Activated naive CD8-positive, alpha-beta T cell treated with anti-CD3 and anti-CD28 coated beads, Interleukin-2, amount 10 ng/mL, durations not matched to agents 7 days and 5 days (primary cell): Measurements from ENCODE around the gene PPP2R5D. TPM values are rescaled to one million over a fixed set of nuclear protein-coding genes. Genes with fewer than 3 reads are reported as not detected.
"Not testable (repeated sequence)": the region's sequence is repeated elsewhere in the genome, so short reads cannot be mapped to it uniquely, and the experiment has no call there.

Experiments
- ATAC-seq: fragments of 150-1000 bp; cut with Tn5 transposase; one replicate; pipeline ENCODE4 v1.10.0; 2021; ENCODE audit warnings: low read depth, moderate library complexity
- POLR2A ChIA-PET: fragments of 350-600 bp; sonication (Branson Sonifier 250); formaldehyde crosslinking; loops from one replicate; lab custom pipeline; 2021; ENCODE audit warnings: antibody characterized with exemption; lab: Charles Lee
- DNase-seq: peaks from one replicate; pipeline ENCODE4 v3.0.0; 2021
- H3K27ac Mint-ChIP-seq: one replicate; pipeline ENCODE4 v1.8.0; 2022; ENCODE audit warnings: mild to moderate bottlenecking, mixed read lengths
- H3K27me3 Mint-ChIP-seq: one replicate; pipeline ENCODE4 v1.8.0; 2022; ENCODE audit warnings: mild to moderate bottlenecking, moderate library complexity, mixed read lengths
- H3K36me3 Mint-ChIP-seq: one replicate; pipeline ENCODE4 v1.8.0; 2021; ENCODE audit warnings: mild to moderate bottlenecking, mixed read lengths
- H3K4me1 Mint-ChIP-seq: one replicate; pipeline ENCODE4 v1.8.0; 2021; ENCODE audit warnings: mixed read lengths
- H3K4me3 Mint-ChIP-seq: one replicate; pipeline ENCODE4 v1.8.0; 2022; ENCODE audit warnings: mild to moderate bottlenecking, moderate library complexity, mixed read lengths
- H3K9me3 Mint-ChIP-seq: one replicate; pipeline ENCODE4 v1.8.0; 2021; ENCODE audit warnings: mixed read lengths
- total RNA-seq, 2 experiments: library from RNA; stranded (reverse); gene quantifications; one replicate each; pipeline ENCODE4 v1.2.3, GENCODE V29; 2021

PPP2R5D gene
- total RNA-seq, 2 experiments from 2014 or later: 54.7 to 58.8 TPM

DNA sequence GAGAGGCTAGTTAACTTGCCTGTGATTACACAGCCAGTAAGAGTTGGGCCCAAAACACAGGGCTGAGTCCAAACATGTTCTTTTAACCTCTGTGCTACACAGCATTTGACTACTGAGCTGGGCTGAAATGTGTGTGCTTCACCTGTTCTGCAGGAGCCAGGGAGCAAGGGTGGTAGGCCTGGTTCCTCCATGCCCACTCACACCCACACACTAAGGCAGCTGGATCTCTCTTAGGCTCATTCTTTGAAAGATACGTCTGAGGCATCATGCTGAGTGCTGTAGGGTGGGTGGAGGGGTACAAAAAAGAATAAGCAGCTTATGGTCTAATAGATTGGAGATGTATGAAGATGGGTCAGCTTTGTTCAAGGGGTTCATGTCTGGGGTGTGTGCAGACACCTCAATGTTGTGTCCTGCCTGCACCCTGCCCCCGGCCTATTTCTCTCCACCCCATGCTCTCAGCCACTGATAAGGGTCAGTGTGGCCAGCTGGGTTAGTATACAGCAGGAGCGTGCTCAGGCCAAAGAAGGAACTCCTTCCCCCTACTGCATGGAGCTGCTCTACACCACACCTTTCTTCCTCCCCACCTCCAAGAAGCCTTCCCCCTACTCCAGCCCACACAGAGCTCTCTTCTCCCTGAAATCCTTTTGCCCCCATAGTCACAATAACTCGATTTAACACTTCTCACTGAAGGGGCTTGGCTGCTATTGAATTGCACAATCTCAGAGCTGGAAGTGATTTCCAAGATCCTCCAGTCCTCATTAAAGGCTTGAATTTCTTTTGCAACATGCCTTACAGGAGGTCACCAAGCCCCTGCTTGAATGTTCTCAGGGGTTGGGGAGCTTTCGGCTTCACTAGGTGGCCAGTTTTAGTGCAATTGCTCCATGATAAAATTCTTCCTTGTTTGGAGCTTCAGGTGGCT is 3.4 kb downstream of the PPP2R5D start:
- no peaks in the 10 kb centered on the region for H3K27me3 Mint-ChIP-seq
- peaks cover 42% of the 10 kb centered on the region for H3K4me1 Mint-ChIP-seq
- H3K4me3 Mint-ChIP-seq: no peak overlapping the region
- no peak for DNase-seq
- no peak for ATAC-seq
- no peak overlapping the region for H3K27ac Mint-ChIP-seq
- H3K9me3 Mint-ChIP-seq: no peaks in the 10 kb centered on the region
- POLR2A ChIA-PET: interaction anchor here (0.6 to 2.3 kb wide), 5 partner anchors 9 to 66 kb away, joined by 3 to 16 read pairs (median 5); partner anchors contain the start of genes CNPY3, CUL7, PEX6 and RRP36
- H3K36me3 Mint-ChIP-seq: peaks cover 22% of the 10 kb centered on the region

DNA sequence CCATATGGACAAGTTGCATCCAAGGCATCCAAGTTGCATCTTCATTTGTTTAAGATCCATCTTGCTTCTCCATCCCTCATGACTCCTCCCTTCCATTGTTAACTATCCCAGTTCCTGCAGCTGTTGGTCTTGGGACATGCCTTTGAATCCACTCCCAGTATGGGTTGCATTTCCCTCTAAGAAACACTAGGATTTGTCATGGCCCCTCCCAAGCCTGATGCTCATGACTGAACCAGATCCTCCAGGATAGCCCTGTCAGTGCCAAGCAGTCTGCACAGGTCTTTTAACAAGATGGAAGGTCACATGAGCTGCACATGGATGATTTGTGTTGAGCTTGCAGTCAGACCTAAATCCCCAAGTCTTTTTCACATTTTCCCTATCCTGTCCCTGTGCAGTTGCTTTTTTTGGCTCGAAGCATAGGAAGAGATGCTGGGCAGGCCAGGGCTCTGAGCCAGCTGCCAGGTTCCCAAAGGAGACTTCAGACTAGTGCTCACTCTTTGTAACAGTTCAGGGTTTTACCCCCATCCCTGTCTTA is 4.2 kb downstream of the PPP2R5D start:
- H3K27ac Mint-ChIP-seq: no peak overlapping the region
- H3K4me3 Mint-ChIP-seq: no peak overlapping the region
- POLR2A ChIA-PET: interaction anchor here (0.6 to 2.3 kb wide), 5 partner anchors 10 to 65 kb away, joined by 3 to 16 read pairs (median 5); partner anchors contain the start of genes CNPY3, CUL7, PEX6 and RRP36
- H3K27me3 Mint-ChIP-seq: no peaks in the 10 kb centered on the region
- DNase-seq (no peak), ATAC-seq (no peak)
- H3K9me3 Mint-ChIP-seq: no peaks in the 10 kb centered on the region
- H3K4me1 Mint-ChIP-seq: peaks cover 43% of the 10 kb centered on the region
- peaks cover 25% of the 10 kb centered on the region for H3K36me3 Mint-ChIP-seq

DNA sequence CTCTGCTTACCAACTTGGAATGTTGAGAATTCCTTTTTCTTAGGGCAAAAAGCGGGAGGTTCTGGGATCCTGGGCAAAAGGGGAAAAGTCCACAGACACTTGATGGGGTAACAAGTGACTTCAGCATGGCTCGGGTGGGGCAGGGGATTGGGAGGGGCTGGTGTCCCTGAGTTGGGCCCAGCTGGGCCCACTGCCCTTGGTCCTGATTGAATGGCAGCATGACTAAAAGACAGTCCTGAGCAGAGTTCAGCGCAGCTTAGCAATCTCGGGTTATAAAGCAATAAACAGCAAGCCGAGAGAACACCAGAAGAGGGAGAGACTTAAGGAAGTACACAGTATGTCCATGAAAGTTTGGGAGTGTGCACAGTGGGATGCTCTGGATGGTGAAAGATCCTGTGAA is 5.6 kb downstream of the PPP2R5D start:
- peaks cover 26% of the 10 kb centered on the region for H3K36me3 Mint-ChIP-seq
- ATAC-seq (no peak), DNase-seq (no peak)
- POLR2A ChIA-PET: interaction anchor here (1.0 kb wide), 1 partner anchor 11 kb away, joined by 3 read pairs; the partner anchor contains the start of gene PEX6
- no peak overlapping the region for H3K27ac Mint-ChIP-seq
- no peaks in the 10 kb centered on the region for H3K27me3 Mint-ChIP-seq
- no peaks in the 10 kb centered on the region for H3K9me3 Mint-ChIP-seq
- no peak overlapping the region for H3K4me3 Mint-ChIP-seq
- H3K4me1 Mint-ChIP-seq: peaks cover 39% of the 10 kb centered on the region

DNA sequence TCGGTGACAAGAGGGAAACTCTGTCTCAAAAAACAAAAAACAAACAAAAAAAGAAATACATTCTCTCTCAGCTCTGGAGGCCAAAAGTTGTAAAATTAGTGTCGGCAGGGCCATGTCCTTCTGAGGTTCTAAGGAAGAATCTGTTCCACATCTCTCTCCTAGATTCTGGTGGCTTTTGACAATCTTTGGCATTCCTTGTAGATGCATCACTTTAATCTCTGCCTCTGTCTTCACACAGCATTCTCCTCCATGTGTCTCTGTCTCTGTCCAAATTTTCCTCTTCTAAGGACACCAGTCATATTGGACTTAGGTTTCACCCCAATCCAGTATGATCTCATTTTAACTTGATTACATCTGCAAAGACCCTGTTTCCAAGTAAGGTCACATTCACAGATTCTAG is 9.1 kb downstream of the PPP2R5D start:
- Mint-ChIP-seq H3K4me1 (peaks cover 11% of the 10 kb centered on the region), H3K9me3 (no peaks in the 10 kb centered on the region), H3K4me3 (no peak overlapping the region), H3K27me3 (no peaks in the 10 kb centered on the region), H3K36me3 (peaks cover 20% of the 10 kb centered on the region), H3K27ac (no peak overlapping the region)
- ATAC-seq (no peak), DNase-seq (no peak)
- POLR2A ChIA-PET: interaction anchor here (1.6 kb wide), 1 partner anchor 9 kb away, joined by 5 read pairs; the partner anchor contains the start of gene PPP2R5D

DNA sequence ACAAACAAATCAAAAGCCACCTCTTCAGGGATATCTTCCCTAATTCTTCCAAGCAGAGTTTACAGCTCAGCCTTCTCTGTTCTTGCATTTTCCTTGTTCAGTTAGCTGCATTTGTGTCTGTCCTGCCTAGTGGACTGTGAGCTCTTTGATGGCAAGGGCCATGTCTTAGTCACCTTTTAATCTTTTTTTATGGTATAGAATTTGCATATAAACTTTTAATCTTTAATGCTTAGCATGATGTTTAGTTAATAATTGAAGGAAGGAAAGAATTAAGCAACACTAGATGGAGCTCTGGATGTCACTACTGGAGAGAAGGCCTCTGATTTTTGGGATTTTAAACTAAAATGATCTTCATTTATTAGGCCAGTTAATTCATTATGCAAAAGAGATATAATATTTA is 12.1 kb downstream of the PPP2R5D start:
- no peak overlapping the region for H3K4me3 Mint-ChIP-seq
- peaks cover 7% of the 10 kb centered on the region for H3K36me3 Mint-ChIP-seq
- POLR2A ChIA-PET: no interaction called here
- ATAC-seq (no peak), DNase-seq (no peak)
- H3K27ac Mint-ChIP-seq: no peak overlapping the region
- peaks cover 2% of the 10 kb centered on the region for H3K4me1 Mint-ChIP-seq
- H3K9me3 Mint-ChIP-seq: no peaks in the 10 kb centered on the region
- H3K27me3 Mint-ChIP-seq: no peaks in the 10 kb centered on the region

DNA sequence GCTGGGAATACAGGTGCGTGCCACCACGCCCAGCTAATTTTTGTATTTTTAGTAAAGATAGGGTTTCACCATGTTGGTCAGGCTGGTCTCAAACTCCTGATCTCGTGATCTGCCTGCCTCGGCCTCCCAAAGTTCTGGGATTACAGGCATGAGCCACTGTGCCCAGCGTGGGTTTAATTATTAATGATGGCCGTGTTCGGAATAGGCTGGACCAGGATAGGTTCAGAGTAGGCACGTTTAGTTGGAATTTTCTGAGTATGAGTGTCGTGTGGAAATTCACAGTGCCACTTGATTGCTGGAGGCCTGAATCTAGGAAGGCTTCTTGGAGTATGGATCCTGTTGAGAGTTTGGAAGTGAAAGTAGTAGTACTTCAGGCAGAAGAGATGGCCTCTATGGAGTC is 13.8 kb downstream of the PPP2R5D start:
- H3K27me3 Mint-ChIP-seq, H3K27ac Mint-ChIP-seq, H3K4me3 Mint-ChIP-seq, H3K9me3 Mint-ChIP-seq, H3K36me3 Mint-ChIP-seq, ATAC-seq, H3K4me1 Mint-ChIP-seq, DNase-seq, POLR2A ChIA-PET: not testable (repeated sequence)

DNA sequence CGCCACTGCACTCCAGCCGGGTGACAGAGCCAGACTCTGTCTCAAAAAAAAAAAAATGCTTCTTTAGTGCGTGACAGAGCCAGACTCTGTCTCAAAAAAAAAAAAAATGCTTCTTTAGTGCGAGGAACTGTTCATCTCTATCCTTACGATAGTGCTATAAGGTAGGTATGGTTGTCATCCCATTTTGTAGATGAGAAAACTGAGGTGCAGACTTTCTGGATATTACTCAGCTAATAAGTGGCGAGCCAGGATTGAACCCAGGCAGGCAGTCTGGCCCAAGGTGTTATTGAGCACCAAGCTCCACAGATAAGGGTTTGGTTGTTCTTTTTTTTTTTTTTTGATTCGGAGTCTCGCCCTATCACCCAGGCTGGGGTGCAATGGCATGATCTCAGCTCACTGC is 17.5 kb downstream of the PPP2R5D start:
- DNase-seq (no peak), ATAC-seq (no peak)
- Mint-ChIP-seq H3K36me3 (peaks cover 6% of the 10 kb centered on the region), H3K4me1 (no peaks in the 10 kb centered on the region), H3K4me3 (no peak overlapping the region), H3K9me3 (no peaks in the 10 kb centered on the region), H3K27me3 (no peaks in the 10 kb centered on the region), H3K27ac (no peak overlapping the region)
- POLR2A ChIA-PET: interaction anchor here (0.7 kb wide), 1 partner anchor 11 kb away, joined by 3 read pairs; no protein-coding TSS in a partner anchor

DNA sequence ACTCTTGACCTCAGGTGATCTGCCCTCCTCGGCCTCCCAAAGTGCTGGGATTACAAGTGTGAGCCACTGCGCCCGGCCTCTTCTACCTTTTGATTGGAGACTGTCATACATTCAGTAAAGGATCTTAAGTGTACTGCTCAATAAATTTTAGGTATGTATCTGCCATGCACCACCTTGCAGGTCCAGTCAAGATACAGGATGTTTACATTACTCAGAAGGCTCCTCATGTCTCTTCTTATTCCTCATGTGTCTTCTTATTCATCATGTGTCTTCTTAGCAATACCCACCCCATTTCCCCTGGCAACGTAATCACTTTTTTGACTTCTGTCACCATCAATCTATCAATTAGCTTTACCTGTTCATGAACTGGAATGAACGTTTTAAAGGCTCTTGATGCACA is 21.5 kb downstream of the PPP2R5D start:
- H3K4me1 Mint-ChIP-seq: no peaks in the 10 kb centered on the region
- no peaks in the 10 kb centered on the region for H3K27me3 Mint-ChIP-seq
- no peaks in the 10 kb centered on the region for H3K9me3 Mint-ChIP-seq
- H3K27ac Mint-ChIP-seq: no peak overlapping the region
- no peak overlapping the region for H3K4me3 Mint-ChIP-seq
- POLR2A ChIA-PET: no interaction called here
- peaks cover 15% of the 10 kb centered on the region for H3K36me3 Mint-ChIP-seq
- ATAC-seq: no peak
- no peak for DNase-seq

DNA sequence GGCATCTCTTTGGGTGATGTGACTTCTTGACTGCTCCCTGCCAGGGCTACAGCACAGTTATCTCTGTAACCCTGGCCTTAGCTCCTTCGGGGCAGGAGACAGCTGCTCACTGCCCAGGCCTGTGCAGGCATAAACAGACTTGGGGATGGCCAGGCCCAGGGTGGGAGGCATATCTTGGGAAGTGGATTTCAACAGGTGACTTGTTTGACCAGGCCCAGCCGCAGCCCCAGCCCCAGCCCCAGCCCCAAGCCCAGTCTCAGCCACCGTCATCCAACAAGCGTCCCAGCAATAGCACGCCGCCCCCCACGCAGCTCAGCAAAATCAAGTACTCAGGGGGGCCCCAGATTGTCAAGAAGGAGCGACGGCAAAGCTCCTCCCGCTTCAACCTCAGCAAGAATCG is 21.9 kb downstream of the PPP2R5D start:
- POLR2A ChIA-PET: interaction anchor here (1.0 kb wide), 1 partner anchor 47 kb away, joined by 3 read pairs; the partner anchor contains the start of gene CUL7
- no peak for DNase-seq
- no peak for ATAC-seq
- Mint-ChIP-seq H3K27me3 (no peaks in the 10 kb centered on the region), H3K36me3 (peaks cover 17% of the 10 kb centered on the region), H3K4me3 (no peak overlapping the region), H3K9me3 (no peaks in the 10 kb centered on the region), H3K27ac (no peak overlapping the region), H3K4me1 (no peaks in the 10 kb centered on the region)

DNA sequence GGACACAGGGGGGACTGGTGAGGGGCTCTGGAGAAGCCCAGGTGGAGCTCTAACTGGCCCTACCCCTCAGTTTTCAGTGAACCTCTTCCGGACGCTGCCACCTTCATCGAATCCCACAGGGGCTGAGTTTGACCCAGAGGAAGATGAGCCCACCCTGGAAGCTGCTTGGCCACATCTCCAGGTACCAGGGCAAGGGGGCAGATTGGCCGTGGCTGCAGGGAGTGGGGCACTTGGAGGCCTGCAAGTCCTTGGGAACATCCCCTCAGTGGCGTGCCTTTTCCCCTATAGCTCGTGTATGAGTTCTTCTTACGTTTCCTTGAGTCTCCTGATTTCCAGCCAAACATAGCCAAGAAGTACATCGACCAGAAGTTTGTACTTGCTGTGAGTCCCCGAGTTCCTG is 22.8 kb downstream of the PPP2R5D start:
- POLR2A ChIA-PET: interaction anchor here (1.0 kb wide), 1 partner anchor 46 kb away, joined by 3 read pairs; the partner anchor contains the start of gene CUL7
- no peak for ATAC-seq

DNA sequence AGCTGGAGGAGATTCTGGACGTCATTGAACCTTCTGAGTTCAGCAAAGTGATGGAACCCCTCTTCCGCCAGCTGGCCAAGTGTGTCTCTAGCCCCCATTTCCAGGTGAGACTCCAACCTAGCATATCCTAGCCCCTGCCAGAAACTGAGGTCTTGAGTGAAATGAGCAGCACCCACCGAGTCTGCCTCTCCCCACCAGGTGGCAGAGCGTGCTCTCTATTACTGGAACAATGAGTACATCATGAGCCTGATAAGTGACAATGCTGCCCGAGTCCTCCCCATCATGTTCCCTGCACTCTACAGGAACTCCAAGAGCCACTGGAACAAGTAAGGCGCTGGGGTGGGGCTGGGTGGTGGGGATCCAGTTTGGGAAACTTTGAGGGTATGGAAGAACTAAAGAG is 24.8 kb downstream of the PPP2R5D start:
- Mint-ChIP-seq H3K36me3 (peaks cover 28% of the 10 kb centered on the region), H3K4me1 (peaks cover 21% of the 10 kb centered on the region), H3K9me3 (no peaks in the 10 kb centered on the region), H3K4me3 (no peak overlapping the region), H3K27ac (no peak overlapping the region), H3K27me3 (no peaks in the 10 kb centered on the region)
- no peak for ATAC-seq
- POLR2A ChIA-PET: interaction anchor here (0.6 kb wide), 1 partner anchor 230 kb away, joined by 3 read pairs; no protein-coding TSS in a partner anchor
- DNase-seq: peak; percentile 47

More for the DNA sequence above, 22.8 kb downstream of the PPP2R5D start:
- H3K27ac Mint-ChIP-seq: peak overlapping the region; percentile 40
- peaks cover 7% of the 10 kb centered on the region for H3K4me1 Mint-ChIP-seq
- peaks cover 20% of the 10 kb centered on the region for H3K36me3 Mint-ChIP-seq
- DNase-seq: no peak
- H3K27me3 Mint-ChIP-seq: no peaks in the 10 kb centered on the region
- no peaks in the 10 kb centered on the region for H3K9me3 Mint-ChIP-seq
- H3K4me3 Mint-ChIP-seq: no peak overlapping the region

DNA sequence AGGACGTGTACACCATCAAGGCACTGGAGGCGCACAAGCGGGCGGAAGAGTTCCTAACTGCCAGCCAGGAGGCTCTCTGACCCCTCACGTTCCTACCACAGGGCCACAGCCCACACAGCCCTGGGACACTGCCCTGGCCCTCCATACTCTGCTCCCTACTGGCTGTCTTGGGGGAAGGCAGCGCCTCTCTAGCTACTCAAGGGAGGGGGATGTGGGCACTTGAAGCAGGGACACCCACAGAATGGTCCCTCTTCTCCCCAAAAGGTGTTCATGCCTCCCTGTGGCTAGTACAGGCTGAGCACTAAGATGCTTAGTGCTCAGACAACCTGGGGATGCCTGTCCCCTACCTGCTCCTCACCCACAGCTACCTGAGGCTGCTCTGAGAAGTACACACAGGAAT is 26.8 kb downstream of the PPP2R5D start:
- DNase-seq (no peak), ATAC-seq (no peak)
- Mint-ChIP-seq H3K4me3 (no peak overlapping the region), H3K27me3 (no peaks in the 10 kb centered on the region), H3K36me3 (peaks cover 28% of the 10 kb centered on the region), H3K27ac (no peak overlapping the region), H3K4me1 (peaks cover 31% of the 10 kb centered on the region), H3K9me3 (no peaks in the 10 kb centered on the region)
- POLR2A ChIA-PET: interaction anchor here (1.3 kb wide), 1 partner anchor 32 kb away, joined by 5 read pairs; the partner anchor contains the start of gene PEX6

DNA sequence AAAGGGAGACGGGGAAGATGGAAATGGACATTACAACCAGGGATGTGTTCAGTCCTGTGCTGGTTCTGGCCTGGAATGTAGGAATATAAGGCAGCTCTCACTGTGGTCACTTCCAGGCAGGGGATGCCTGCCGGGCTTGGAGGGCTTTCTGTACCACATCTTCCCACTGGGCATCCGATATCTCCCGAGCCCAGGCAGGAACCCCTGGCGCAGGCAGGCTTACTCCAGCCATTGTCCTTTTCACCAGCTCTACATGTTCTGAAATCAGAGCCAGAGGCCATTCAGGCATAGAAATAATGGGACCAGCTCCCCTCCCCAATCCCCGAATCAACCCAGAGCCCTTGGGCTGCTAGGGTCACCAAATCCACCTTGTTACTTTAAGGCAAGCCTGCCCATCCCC is 28.0 kb downstream of the PPP2R5D start:
- ATAC-seq (no peak), DNase-seq (no peak)
- H3K4me3 Mint-ChIP-seq: peak overlapping the region; percentile 93
- peak overlapping the region; percentile 92 for H3K27ac Mint-ChIP-seq
- H3K27me3 Mint-ChIP-seq: no peaks in the 10 kb centered on the region
- peaks cover 34% of the 10 kb centered on the region for H3K4me1 Mint-ChIP-seq
- POLR2A ChIA-PET: interaction anchor here (1.2 to 3.3 kb wide), 5 partner anchors 28 to 83 kb away, joined by 7 to 25 read pairs (median 16); partner anchors contain the start of genes CNPY3, CUL7, KLC4 and MRPL2
- H3K9me3 Mint-ChIP-seq: no peaks in the 10 kb centered on the region
- H3K36me3 Mint-ChIP-seq: peaks cover 27% of the 10 kb centered on the region
